ENCODE data around the gene SLC16A12.
A peak's percentile ranks its signal among the peaks of the same experiment; 100 is the strongest.
"Not testable (repeated sequence)": the region's sequence is repeated elsewhere in the genome, so short reads cannot be mapped to it uniquely, and the experiment has no call there.

SLC16A12 gene

DNA sequence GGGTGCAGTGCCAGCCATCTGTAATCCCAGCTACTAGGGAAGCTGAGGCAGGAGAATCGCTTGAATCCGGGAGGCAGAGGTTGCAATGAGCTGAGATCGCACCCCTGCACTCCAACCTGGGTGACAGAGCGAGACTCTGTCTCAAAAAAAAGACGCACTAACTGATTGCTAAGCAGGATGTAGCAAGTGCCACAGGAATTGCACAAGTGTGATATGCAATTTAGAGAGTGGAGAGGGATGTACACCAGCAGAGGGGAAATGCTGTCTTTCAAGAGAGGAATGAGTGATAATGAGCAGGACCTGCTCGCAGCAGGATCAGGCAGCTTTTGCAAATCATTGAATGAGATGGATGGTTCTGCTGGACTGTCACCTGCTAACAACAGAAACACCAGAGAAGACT is 13.3 kb upstream of the SLC16A12 start:
- no peak for DNase-seq (ENCODE audit: low read depth)

GRCh38 chr10:89547853-89548513 is 12.6 kb upstream of the SLC16A12 start:
- no peak for DNase-seq (ENCODE audit: low read depth)

- not testable (repeated sequence) for DNase-seq (ENCODE audit: low read depth)
These were observed 11.3 kb upstream of the SLC16A12 start for GRCh38 chr10:89546651-89547050.

- DNase-seq (ENCODE audit: low read depth) = no peak
These were observed 8.4 kb upstream of the SLC16A12 start for GRCh38 chr10:89543841-89544240.

- no peak for DNase-seq (ENCODE audit: low read depth)
These were observed 5.1 kb upstream of the SLC16A12 start for GRCh38 chr10:89540420-89540949.

DNA sequence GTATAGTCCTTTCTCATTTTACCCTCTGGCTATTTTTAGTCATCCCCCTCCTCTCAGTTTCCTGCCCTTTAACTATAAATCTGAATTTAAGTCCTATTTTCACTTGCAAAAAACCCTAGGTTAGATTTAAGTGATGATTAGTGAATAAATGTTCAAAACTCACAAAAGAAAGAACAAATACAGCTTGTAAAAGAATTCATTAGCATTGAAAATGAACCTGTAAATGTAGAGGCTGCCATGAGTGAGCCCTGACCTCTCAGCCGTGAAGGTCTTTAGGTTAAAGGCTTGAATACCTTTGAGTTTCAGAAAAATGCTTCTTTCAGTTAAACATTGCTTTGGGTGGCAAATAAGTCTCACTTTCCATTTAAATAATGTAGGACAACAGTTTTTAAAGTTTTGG is 2.0 kb upstream of the SLC16A12 start:
- DNase-seq (ENCODE audit: low read depth) = no peak

DNA sequence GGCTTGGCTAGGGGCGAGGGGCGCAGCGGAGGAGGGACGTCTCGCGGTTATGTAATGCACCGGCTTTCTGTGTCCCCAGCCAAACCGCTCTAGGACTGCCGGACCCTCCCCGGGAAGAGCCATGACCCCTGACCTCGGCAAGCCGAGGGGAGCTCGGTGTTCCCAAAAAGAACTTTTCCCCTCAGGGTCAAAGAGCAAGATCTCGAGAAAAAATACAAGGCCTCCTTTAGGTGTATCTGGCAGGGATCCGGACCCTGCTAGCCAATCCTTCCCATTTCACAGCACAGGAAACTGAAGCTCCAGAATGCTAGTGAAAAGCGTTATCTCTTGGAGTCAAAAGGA is 590 bp upstream of the SLC16A12 start:
- no peak for DNase-seq (ENCODE audit: low read depth)

DNA sequence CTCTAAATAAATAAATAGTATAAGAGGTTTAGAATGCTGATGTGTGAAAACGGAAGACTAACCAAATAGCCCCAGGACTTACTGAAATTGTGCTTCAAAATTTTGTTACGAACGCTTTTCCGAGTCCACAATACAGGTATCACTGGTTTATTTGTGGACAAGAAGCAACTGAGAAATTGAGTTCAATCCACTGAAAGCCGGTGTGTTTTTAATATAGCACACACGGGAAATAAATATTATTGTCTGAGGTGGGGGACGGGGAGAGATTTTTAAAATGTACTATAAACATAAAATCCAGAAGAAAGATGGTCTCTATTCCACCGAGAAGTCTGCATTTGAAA is 598 bp downstream of the SLC16A12 start:
- no peak for DNase-seq (ENCODE audit: low read depth)

DNA sequence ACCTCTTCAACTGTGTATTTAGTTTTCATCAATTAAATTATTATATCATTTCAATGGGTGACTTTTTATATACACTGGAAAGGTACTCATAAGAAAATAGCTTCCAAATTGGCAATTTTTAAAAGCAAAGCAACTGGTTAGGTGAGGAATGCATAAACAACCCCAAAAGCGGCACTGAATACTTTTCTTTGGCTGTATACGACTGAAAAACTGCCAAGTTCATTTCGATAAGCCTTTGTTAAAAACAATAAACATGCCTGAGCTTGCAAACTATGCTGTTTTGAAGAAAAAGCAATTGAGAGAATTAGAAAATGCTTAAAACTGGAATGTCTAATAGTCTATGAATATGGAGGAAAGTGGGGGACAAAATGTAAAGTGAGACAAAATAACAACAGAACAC is 2.9 kb downstream of the SLC16A12 start:
- DNase-seq (ENCODE audit: low read depth) = no peak

GRCh38 chr10:89531359-89531758 is 4.0 kb downstream of the SLC16A12 start:
- no peak for DNase-seq (ENCODE audit: low read depth)

DNA sequence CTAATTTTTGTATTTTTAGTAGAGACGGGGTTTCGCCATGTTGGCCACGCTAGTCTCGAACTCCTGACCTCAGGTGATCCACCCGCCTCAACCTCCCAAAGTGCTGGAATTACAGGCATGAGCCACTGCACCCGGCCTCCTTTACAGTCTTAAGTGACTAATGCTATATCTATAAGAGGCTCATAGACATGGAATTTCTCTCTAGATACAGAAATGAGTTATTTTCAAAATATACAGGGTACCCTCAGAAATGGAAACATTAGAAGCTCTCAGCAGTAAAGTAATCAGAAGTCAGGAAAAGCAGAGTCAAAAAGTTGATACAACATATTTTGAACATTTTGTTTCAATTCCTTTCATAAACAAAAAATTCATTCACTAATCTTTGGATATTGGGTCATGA is 5.7 kb downstream of the SLC16A12 start:
- DNase-seq (ENCODE audit: low read depth) = not testable (repeated sequence)

DNA sequence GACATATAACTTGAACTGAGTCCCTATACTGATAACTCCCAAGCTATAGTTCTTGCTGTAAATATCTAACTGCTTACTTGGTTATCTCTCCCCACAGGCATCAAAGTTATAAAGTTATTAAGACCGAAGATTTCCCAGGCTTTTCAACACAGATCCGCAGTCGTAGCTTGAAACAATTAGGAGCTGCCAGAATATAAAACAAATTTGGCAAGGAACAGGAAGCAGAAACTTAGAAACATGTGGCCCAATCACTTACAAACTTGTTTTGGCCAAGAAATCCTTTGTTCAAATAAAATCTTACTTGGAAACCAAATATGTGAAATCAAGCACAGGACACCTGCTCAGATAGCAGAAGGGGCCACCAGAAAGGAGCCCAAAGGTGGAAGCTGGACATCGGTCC is 9.0 kb downstream of the SLC16A12 start:
- DNase-seq (ENCODE audit: low read depth) = no peak

DNA sequence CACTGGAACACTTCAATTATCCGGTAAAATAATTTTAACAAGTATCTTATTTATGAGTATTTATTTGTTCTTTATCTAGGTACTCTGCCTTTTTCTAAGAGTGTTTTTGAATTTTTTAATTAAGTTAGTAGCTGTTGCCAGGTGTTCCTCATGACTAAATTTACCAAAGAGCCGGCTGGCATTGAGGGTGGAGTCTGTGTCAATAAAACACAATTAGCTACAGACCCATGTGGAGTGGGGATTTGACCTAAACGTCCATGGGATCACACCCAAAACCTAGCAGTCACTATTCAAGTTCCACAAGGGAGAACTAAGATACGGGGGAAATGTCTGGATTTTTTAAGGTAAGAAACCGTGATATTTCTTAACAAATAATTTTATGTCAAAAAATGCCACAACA is 9.8 kb downstream of the SLC16A12 start:
- DNase-seq (ENCODE audit: low read depth) = no peak

GRCh38 chr10:89524279-89524678 is 11.1 kb downstream of the SLC16A12 start:
- DNase-seq (ENCODE audit: low read depth) = no peak

- DNase-seq (ENCODE audit: low read depth) = no peak
These were observed 12.1 kb downstream of the SLC16A12 start for GRCh38 chr10:89523274-89523673.

GRCh38 chr10:89522463-89522862 is 12.9 kb downstream of the SLC16A12 start:
- no peak for DNase-seq (ENCODE audit: low read depth)

DNA sequence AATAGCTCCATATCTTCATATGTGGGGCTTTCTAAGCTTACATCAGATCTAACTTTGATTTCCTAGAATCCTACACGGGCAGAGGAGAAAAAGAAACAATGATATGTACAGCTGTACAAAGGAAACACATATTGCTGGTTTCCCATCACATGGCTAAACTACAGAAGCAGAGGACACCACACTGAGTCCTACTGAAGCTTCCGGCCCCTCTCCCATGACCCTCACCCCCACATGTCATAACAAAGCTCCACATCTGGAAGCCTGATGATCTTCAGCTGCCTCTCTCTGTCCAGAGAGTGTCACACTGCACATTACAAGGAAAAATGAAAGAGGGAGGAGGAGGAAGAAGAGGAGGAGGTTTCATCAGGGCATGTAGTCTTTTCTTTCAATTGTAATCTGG is 14.0 kb downstream of the SLC16A12 start:
- DNase-seq (ENCODE audit: low read depth) = no peak

DNA sequence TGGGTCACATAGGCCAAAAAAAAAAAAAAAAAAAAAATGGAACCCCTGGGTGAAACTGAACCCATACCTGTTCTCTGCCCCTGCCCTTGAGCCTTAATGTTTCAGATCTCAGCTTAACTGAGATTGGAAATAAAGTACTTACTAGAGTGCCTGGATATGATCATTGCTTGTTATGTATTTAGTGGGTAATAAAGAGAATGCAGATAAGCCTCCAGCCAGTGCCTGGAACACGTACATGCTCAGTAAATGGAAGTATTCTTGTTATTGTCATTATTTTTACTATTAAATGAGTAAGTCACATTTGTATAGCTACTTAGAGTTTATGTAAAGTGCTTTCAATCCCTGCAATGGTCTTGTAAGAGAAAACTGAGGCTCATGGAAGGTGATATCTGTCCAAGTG is 14.7 kb downstream of the SLC16A12 start:
- no peak for DNase-seq (ENCODE audit: low read depth)

- DNase-seq (ENCODE audit: low read depth) = peak; percentile 91
These were observed 16.2 kb downstream of the SLC16A12 start for GRCh38 chr10:89518876-89519842.

DNA sequence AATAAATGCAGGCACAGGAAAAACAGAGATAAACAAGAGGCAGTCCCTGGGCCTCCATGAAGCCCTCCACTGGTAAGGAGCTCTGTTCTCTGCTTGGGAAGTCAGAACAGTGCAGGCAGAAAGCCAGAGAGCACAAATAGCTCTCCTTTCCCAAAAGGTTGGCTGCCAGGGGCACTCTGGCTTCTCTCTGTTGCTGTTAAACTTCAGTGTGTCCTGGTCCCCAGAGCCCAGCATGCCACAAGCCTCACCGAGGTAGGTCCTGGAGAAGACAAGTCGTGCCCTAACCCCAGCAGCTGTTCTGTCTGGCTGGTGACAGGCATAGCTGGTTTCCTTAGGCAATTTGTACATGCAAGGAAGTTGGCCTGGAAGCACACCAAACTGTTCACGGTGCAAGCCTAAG is 17.3 kb downstream of the SLC16A12 start:
- no peak for DNase-seq (ENCODE audit: low read depth)

DNA sequence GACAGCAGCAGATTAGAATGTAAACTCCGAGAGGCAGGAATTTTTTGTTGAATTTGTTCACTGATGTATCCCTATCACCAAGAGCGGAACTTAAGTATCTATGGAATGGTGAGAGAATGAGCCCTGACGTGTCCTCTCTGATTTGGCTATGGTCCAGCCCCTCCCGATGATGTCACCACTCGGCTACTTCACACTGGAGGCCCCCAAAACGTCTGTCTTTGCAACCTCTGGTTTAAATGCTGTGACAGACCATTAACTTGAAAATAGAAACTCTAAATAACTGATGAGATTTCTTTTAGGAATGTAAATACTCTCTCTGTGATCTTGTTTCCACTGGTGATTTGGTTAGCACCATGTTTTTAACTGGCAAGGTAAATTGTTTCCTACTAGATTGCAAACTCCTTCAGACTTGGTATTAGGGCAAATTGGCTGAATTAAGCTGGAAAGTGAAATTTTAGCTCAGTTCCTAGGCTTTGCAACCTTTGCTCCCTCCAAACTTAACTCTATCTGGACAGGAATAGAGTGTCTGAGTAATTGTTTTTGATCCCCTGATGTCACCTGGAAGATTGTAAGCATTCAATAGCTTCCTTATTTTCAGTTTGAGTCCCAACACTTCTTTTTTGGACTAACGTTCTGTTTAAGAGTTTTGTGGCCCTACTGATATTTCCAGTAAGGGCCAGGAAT is 19.1 kb downstream of the SLC16A12 start:
- DNase-seq (ENCODE audit: low read depth) = peak; percentile 72

DNA sequence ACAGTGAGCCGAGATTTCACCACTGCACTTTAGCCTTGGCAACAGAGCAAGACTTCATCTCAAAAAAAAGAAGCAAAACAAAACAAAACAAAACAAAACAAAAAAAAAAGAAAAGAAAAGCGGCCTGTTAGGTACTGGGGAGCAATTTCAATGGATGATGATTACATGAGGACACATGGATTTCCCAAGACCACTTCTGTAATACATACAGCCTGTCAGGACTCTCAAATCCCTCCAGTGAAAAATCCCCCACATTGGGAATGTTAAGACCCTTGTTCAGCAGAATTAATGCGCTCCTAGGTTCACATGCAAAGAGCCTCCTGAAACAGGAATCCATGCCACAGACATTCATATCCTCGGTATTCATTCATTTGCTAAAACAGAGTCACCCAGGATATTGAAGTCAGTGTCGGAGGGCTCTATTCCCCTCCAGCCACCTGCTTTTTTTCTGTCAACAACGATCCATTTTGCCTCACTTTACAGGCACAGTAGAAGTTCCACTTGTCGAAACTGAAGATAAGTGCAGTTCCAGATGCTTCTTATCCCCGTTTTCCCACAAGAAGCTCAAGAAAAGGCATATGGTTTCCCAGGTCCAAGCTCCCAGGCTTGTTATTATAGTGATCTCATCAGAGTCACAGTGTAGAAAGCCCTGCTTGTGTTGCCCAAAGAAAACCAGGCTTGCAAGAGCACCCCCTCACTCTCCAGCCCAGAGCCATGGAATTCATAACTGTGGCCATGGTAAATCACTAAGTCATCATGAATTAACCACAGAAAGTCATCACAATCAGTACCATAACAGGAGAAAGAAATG is 20.2 kb downstream of the SLC16A12 start:
- peak; percentile 86 for DNase-seq (ENCODE audit: low read depth)
